Suprapubic skin (tissue), 4 donors: Measurements from ENCODE around the gene AS3MT.

Experiments
- CTCF ChIP-seq, 2 donors: fragments of 200-600 bp in 1 of 2; fragments of 450-650 bp in 1 of 2; sonication (generic) in 1 of 2; IDR thresholded peaks; one replicate each; pipeline ENCODE4 v1.5.1; 2016 to 2019; ENCODE audit warnings: antibody characterized with exemption in 2 of 2, mild to moderate bottlenecking in 1 of 2, moderate library complexity in 1 of 2
- POLR2A ChIP-seq, 2 donors: fragments of 450-650 bp; IDR thresholded peaks; one replicate each; pipeline ENCODE4 v1.6.1; 2017; ENCODE audit warnings: antibody characterized with exemption in 2 of 2, mild to moderate bottlenecking in 2 of 2, moderate library complexity in 2 of 2
- POLR2AphosphoS5 ChIP-seq, 3 donors: sonication (generic); formaldehyde crosslinking; IDR thresholded peaks; one replicate each; pipeline ENCODE4 v1.6.1; 2017; ENCODE audit warnings: antibody characterized with exemption in 3 of 3

- TF ChIP-seq POLR2A (IDR thresholded peaks at IDR 0.05) (no peak), CTCF (IDR thresholded peaks at IDR 0.05) (no peak), POLR2AphosphoS5 (IDR thresholded peaks at IDR 0.05) (no peak)
Measured at GRCh38 chr10:102878629-102879028, 9.4 kb downstream of the AS3MT start.
